ENCODE data around the gene ATPAF2. TPM values are rescaled to one million over a fixed set of nuclear protein-coding genes. Genes with fewer than 3 reads are reported as not detected.

Gene ATPAF2
- total RNA-seq, 2 donors from 2014 or later: 31.4 to 50.8 TPM

DNA sequence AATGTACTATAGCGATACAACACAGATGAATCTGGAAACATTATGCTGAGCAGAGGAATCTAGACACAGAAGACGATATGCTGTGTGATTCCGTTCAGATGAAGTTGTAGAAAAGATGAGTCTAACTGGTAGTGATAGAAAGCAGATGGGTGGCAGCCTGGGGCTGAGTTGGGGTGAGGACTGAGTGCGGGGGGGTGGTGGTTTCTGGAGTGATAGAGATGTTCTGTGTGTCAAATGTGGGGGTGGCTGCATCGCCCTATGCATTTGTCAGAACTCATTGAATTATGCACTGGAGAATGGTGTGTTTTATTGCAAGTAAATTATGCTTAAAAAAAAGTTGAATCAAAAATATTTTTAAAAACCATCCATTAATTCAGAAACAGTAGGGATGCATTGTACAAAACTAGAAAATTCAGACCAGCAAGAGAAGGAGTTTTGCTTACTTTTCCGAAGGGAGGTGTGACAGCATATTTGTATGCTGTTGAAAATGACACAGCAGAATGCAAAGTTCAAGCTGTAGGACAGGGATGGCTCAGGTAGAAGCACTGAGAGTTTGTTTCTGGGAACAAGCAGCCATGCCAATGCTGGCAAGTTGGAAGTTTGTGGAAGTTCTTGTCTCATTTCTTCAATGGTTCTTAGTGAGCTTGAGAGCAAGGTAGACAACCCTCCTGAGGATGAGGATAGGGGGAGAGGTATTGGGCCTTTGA lies 35.8 kb upstream of the ATPAF2 start:
- no peaks in the 10 kb centered on the region for H3K9me3 ChIP-seq (ENCODE audit: control insufficient read depth, low read length)
- peaks cover 7% of the 10 kb centered on the region for H3K27me3 ChIP-seq (ENCODE audit: control insufficient read depth, insufficient read depth, low read length, poor library complexity, severe bottlenecking)
- Mint-ChIP-seq H3K27ac (no peak overlapping the region), H3K27me3 (ENCODE audit: insufficient read depth) (peaks cover 6% of the 10 kb centered on the region), H3K9me3 (no peaks in the 10 kb centered on the region), H3K36me3 (ENCODE audit: low read depth) (no peaks in the 10 kb centered on the region), H3K4me1 (peaks cover 6% of the 10 kb centered on the region), H3K4me3 (no peak overlapping the region)
- H3K4me3 ChIP-seq (ENCODE audit: low read length): no peak overlapping the region
- H3K4me1 ChIP-seq (ENCODE audit: control insufficient read depth, insufficient read depth, low read length): no peaks in the 10 kb centered on the region
- no peak overlapping the region for H3K27ac ChIP-seq (ENCODE audit: low read depth, low read length)
- 92 to 97% methylated on average over 4 to 5 of the region's 6 CpGs for WGBS, 2 experiments (ENCODE audit: insufficient coverage in 1 of 2, insufficient read length in 1 of 2)
- TF ChIP-seq CTCF (conservative IDR thresholded peaks at IDR 0.05): no peak
- H3K9ac ChIP-seq (ENCODE audit: extremely low read depth, low read length, poor library complexity, severe bottlenecking): no peak overlapping the region
- DNase-seq: no peak
- no peaks in the 10 kb centered on the region for H3K36me3 ChIP-seq (ENCODE audit: control insufficient read depth, insufficient read depth, low read length)

DNA sequence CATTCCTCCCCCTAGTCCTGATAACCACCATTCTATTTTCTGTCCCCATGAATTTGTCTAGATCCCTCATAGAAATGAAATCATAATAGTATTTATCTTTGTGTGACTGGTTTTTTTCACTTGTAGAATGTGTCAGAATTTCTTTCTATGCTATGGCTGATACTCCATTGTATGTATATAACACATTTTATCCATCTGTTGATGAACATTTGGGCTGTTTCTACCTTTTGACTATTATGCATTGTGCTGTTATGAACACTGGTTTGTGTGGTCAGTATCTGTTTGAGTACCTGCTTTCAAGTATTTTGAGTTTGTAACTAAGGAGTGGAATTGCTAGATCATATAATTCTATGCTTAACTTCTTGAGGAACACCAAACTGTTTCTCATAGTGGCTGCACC lies 32.8 kb upstream of the ATPAF2 start:
- no peaks in the 10 kb centered on the region for H3K36me3 Mint-ChIP-seq (ENCODE audit: low read depth)
- H3K9me3 Mint-ChIP-seq: no peaks in the 10 kb centered on the region
- H3K27ac Mint-ChIP-seq: no peak overlapping the region

GRCh38 chr17:18070861-18071340 lies 31.9 kb upstream of the ATPAF2 start:
- Mint-ChIP-seq H3K27ac (no peak overlapping the region), H3K4me3 (no peak overlapping the region), H3K27me3 (ENCODE audit: insufficient read depth) (no peaks in the 10 kb centered on the region), H3K4me1 (peaks cover 6% of the 10 kb centered on the region), H3K36me3 (ENCODE audit: low read depth) (peaks cover 2% of the 10 kb centered on the region), H3K9me3 (no peaks in the 10 kb centered on the region)
- H3K4me3 ChIP-seq (ENCODE audit: low read length): no peak overlapping the region
- peak overlapping the region; percentile 17 for H3K9ac ChIP-seq (ENCODE audit: extremely low read depth, low read length, poor library complexity, severe bottlenecking)
- H3K36me3 ChIP-seq (ENCODE audit: control insufficient read depth, insufficient read depth, low read length): peaks cover 20% of the 10 kb centered on the region
- 54 to 62% methylated on average over 7 to 8 of the region's 8 CpGs for WGBS, 2 experiments (ENCODE audit: insufficient coverage in 1 of 2, insufficient read length in 1 of 2)
- H3K27ac ChIP-seq (ENCODE audit: low read depth, low read length): peak overlapping the region; percentile 54
- no peaks in the 10 kb centered on the region for H3K27me3 ChIP-seq (ENCODE audit: control insufficient read depth, insufficient read depth, low read length, poor library complexity, severe bottlenecking)
- no peaks in the 10 kb centered on the region for H3K4me1 ChIP-seq (ENCODE audit: control insufficient read depth, insufficient read depth, low read length)
- no peak for TF ChIP-seq CTCF (conservative IDR thresholded peaks at IDR 0.05)
- H3K9me3 ChIP-seq (ENCODE audit: control insufficient read depth, low read length): no peaks in the 10 kb centered on the region
- DNase-seq: peak; percentile 75

More for the DNA sequence above, 32.8 kb upstream of the ATPAF2 start:
- Histone ChIP-seq H3K27me3 (ENCODE audit: control insufficient read depth, insufficient read depth, low read length, poor library complexity, severe bottlenecking) (no peaks in the 10 kb centered on the region), H3K4me1 (ENCODE audit: control insufficient read depth, insufficient read depth, low read length) (no peaks in the 10 kb centered on the region), H3K9ac (ENCODE audit: extremely low read depth, low read length, poor library complexity, severe bottlenecking) (no peak overlapping the region), H3K36me3 (ENCODE audit: control insufficient read depth, insufficient read depth, low read length) (peaks cover 11% of the 10 kb centered on the region), H3K27ac (ENCODE audit: low read depth, low read length) (no peak overlapping the region), H3K9me3 (ENCODE audit: control insufficient read depth, low read length) (no peaks in the 10 kb centered on the region), H3K4me3 (ENCODE audit: low read length) (no peak overlapping the region)
- TF ChIP-seq CTCF (conservative IDR thresholded peaks at IDR 0.05): no peak
- Mint-ChIP-seq H3K27me3 (ENCODE audit: insufficient read depth) (peaks cover 3% of the 10 kb centered on the region), H3K4me1 (peaks cover 6% of the 10 kb centered on the region), H3K4me3 (no peak overlapping the region)
- no peak for DNase-seq
